ENCODE results near the gene PPP1R14B. TPM values are rescaled to one million over a fixed set of nuclear protein-coding genes. Genes with fewer than 3 reads are reported as not detected.
A peak's percentile ranks its signal among the peaks of the same experiment; 100 is the strongest.

The PPP1R14B gene
- total and polyA plus RNA-seq, 12 donors = 52.4 to 331 (median 92.5) TPM

- Histone ChIP-seq H3K27ac (no peak overlapping the region), H3K4me3 (peak overlapping the region; percentile 21 to 49 (median 38)), H3K36me3 (peaks cover 0 to 5% (median 0%) of the 10 kb centered on the region in 9 donors), H3K9me3 (no peaks in the 10 kb centered on the region), H3K27me3 (peaks cover 23 to 81% (median 77%) of the 10 kb centered on the region in 7 donors), H3K4me1 (peaks cover 4 to 23% (median 15%) of the 10 kb centered on the region in 9 donors)
- intact Hi-C loops (cut with DNase I) = no loop called here
- TF ChIP-seq CTCF (IDR thresholded peaks at IDR 0.05) = no peak
- DNase-seq (no peak), ATAC-seq (peak in 2 of 8 donors; percentile 4 to 7)
- 32% methylated on average over 40 to 42 of the region's 42 CpGs for WGBS, 2 donors
Measured at GRCh38 chr11:64292460-64293254, 45.9 kb upstream of the PPP1R14B start.

GRCh38 chr11:64291752-64292459 is 45.2 kb upstream of the PPP1R14B start:
- H3K4me3 ChIP-seq = peak overlapping the region; percentile 21 to 49 (median 38)
- H3K27me3 ChIP-seq = peaks cover 19 to 73% (median 70%) of the 10 kb centered on the region in 7 donors
- H3K27ac ChIP-seq = no peak overlapping the region
- intact Hi-C loops (cut with DNase I) = no loop called here
- peak in 2 of 8 donors; percentile 13 to 14 for ATAC-seq
- TF ChIP-seq CTCF (IDR thresholded peaks at IDR 0.05) = no peak
- 0 to 1% methylated on average over 51 to 96 of the region's 96 CpGs for WGBS, 2 donors
- H3K4me1 ChIP-seq = peaks cover 4 to 23% (median 15%) of the 10 kb centered on the region in 9 donors
- no peak for DNase-seq
- no peaks in the 10 kb centered on the region for H3K9me3 ChIP-seq
- peaks cover 0 to 5% (median 0%) of the 10 kb centered on the region in 9 donors for H3K36me3 ChIP-seq

GRCh38 chr11:64291262-64291751 is 44.6 kb upstream of the PPP1R14B start, which contains the start of gene KCNK4:
TSS of gene KCNK4 (plus strand) at chr11:64291302. CDS start at chr11:64293019, 1,717 bp downstream.
- 3 to 4% methylated on average over 32 to 45 of the region's 45 CpGs for WGBS, 2 donors
- Histone ChIP-seq H3K27ac (no peak within 1 kb of the TSS), H3K27me3 (peaks cover 17 to 67% (median 64%) of the 10 kb centered on the region in 7 donors), H3K9me3 (no peaks in the 10 kb centered on the region), H3K36me3 (peaks cover 0 to 5% (median 0%) of the 10 kb centered on the region in 9 donors), H3K4me1 (peaks cover 6 to 27% (median 20%) of the 10 kb centered on the region in 9 donors), H3K4me3 (peak within 1 kb of the TSS; percentile 21 to 49 (median 38))
- intact Hi-C loops (cut with DNase I) = no loop called here
- no peak for TF ChIP-seq CTCF (IDR thresholded peaks at IDR 0.05)
- ATAC-seq (no peak), DNase-seq (no peak)
